ENCODE results near the gene C1RL. TPM values are rescaled to one million over a fixed set of nuclear protein-coding genes. Genes with fewer than 3 reads are reported as not detected.

C1RL gene
- total and polyA plus RNA-seq, 2 donors (not counting 1 experiment from before 2014, with no cell fraction given) = 13.5 to 24.9 TPM

GRCh38 chr12:7072035-7072434, 37.0 kb downstream of the C1RL start:
- H3K27ac ChIP-seq (ENCODE audit: low read length in 2 of 2) = no peak overlapping the region
- 97% methylated on average over 6 of the region's 6 CpGs for WGBS (ENCODE audit: insufficient coverage)
- Mint-ChIP-seq H3K4me3 (no peak overlapping the region), H3K27ac (no peak overlapping the region), H3K27me3 (peaks cover 38% of the 10 kb centered on the region), H3K4me1 (no peaks in the 10 kb centered on the region), H3K9me3 (ENCODE audit: insufficient read depth) (no peaks in the 10 kb centered on the region)
- DNase-seq (no peak), ATAC-seq (ENCODE audit: low read depth) (no peak)
- no peak overlapping the region for H3K4me3 ChIP-seq (ENCODE audit: control extremely low read depth in 1 of 5, extremely low read depth in 1 of 5, insufficient read depth in 1 of 5, low read depth in 2 of 5, low read length in 4 of 5)
- intact Hi-C loops (cut with micrococcal nuclease) = no loop called here
- POLR2A ChIA-PET = no interaction called here
- H3K9me3 ChIP-seq (ENCODE audit: control extremely low read depth in 1 of 3, control insufficient read depth in 2 of 3, insufficient read depth in 1 of 3, low read length in 2 of 3) = no peaks in the 10 kb centered on the region
- H3K4me1 ChIP-seq (ENCODE audit: control insufficient read depth in 2 of 2, insufficient read depth in 2 of 2, low read length in 2 of 2) = no peaks in the 10 kb centered on the region
- H3K4me2 ChIP-seq (replicated peaks; ENCODE audit: low read depth, low read length, poor library complexity, severe bottlenecking) = no peak overlapping the region
- H4K20me1 ChIP-seq (ENCODE audit: control insufficient read depth, insufficient read depth, low read length, poor library complexity, severe bottlenecking) = no peaks in the 10 kb centered on the region
- H3K9ac ChIP-seq (ENCODE audit: low read length) = no peak overlapping the region
- CTCF ChIA-PET = no interaction called here
- no peaks in the 10 kb centered on the region for H3K79me2 ChIP-seq (ENCODE audit: control insufficient read depth, insufficient read depth, low read length)
- no peak for TF ChIP-seq CTCF (IDR thresholded peaks at IDR 0.05)
- TF ChIP-seq EZH2 (IDR thresholded peaks at IDR 0.05; ENCODE audit: borderline replicate concordance, insufficient read depth, low read depth, low read length, poor library complexity, severe bottlenecking) = no peak
- H3K27me3 ChIP-seq (replicated peaks in 1 of 4; ENCODE audit: control extremely low read depth in 1 of 4, control insufficient read depth in 3 of 4, insufficient read depth in 4 of 4, low read length in 3 of 4) = no peaks in the 10 kb centered on the region
- H3K36me3 ChIP-seq (replicated peaks in 1 of 2; ENCODE audit: control extremely low read depth in 1 of 2, control insufficient read depth in 1 of 2, extremely low read depth in 1 of 2, insufficient read depth in 2 of 2, low read length in 1 of 2) = no peaks in the 10 kb centered on the region
- H2AFZ ChIP-seq (ENCODE audit: insufficient read depth, low read depth, low read length, poor library complexity, severe bottlenecking) = no peak overlapping the region

GRCh38 chr12:7069386-7069785, 39.6 kb downstream of the C1RL start:
- H3K4me1 ChIP-seq (ENCODE audit: control insufficient read depth in 2 of 2, insufficient read depth in 2 of 2, low read length in 2 of 2) = no peaks in the 10 kb centered on the region
- no peak overlapping the region for H3K9ac ChIP-seq (ENCODE audit: low read length)

More at GRCh38 chr12:7069386-7069785, 39.6 kb downstream of the C1RL start:
- DNase-seq (no peak), ATAC-seq (ENCODE audit: low read depth) (no peak)
- no peaks in the 10 kb centered on the region for H3K79me2 ChIP-seq (ENCODE audit: control insufficient read depth, insufficient read depth, low read length)
- Mint-ChIP-seq H3K27ac (no peak overlapping the region), H3K4me1 (no peaks in the 10 kb centered on the region), H3K27me3 (peaks cover 34% of the 10 kb centered on the region), H3K4me3 (no peak overlapping the region), H3K9me3 (ENCODE audit: insufficient read depth) (no peaks in the 10 kb centered on the region)
- TF ChIP-seq CTCF (IDR thresholded peaks at IDR 0.05) (no peak), EZH2 (IDR thresholded peaks at IDR 0.05; ENCODE audit: borderline replicate concordance, insufficient read depth, low read depth, low read length, poor library complexity, severe bottlenecking) (no peak)
- ChIA-PET POLR2A (no interaction called here), CTCF (no interaction called here)
- H3K4me3 ChIP-seq (ENCODE audit: control extremely low read depth in 1 of 5, extremely low read depth in 1 of 5, insufficient read depth in 1 of 5, low read depth in 2 of 5, low read length in 4 of 5) = no peak overlapping the region
- 95% methylated on average over 6 of the region's 6 CpGs for WGBS (ENCODE audit: insufficient coverage)
- intact Hi-C loops (cut with micrococcal nuclease) = no loop called here
- no peaks in the 10 kb centered on the region for H3K9me3 ChIP-seq (ENCODE audit: control extremely low read depth in 1 of 3, control insufficient read depth in 2 of 3, insufficient read depth in 1 of 3, low read length in 2 of 3)
- no peak overlapping the region for H2AFZ ChIP-seq (ENCODE audit: insufficient read depth, low read depth, low read length, poor library complexity, severe bottlenecking)
- H3K4me2 ChIP-seq (replicated peaks; ENCODE audit: low read depth, low read length, poor library complexity, severe bottlenecking) = no peak overlapping the region
- no peak overlapping the region for H3K27ac ChIP-seq (ENCODE audit: low read length in 2 of 2)
- H3K27me3 ChIP-seq (replicated peaks in 1 of 4; ENCODE audit: control extremely low read depth in 1 of 4, control insufficient read depth in 3 of 4, insufficient read depth in 4 of 4, low read length in 3 of 4) = no peaks in the 10 kb centered on the region
- no peaks in the 10 kb centered on the region for H3K36me3 ChIP-seq (replicated peaks in 1 of 2; ENCODE audit: control extremely low read depth in 1 of 2, control insufficient read depth in 1 of 2, extremely low read depth in 1 of 2, insufficient read depth in 2 of 2, low read length in 1 of 2)
- H4K20me1 ChIP-seq (ENCODE audit: control insufficient read depth, insufficient read depth, low read length, poor library complexity, severe bottlenecking) = no peaks in the 10 kb centered on the region

All from B cell (primary cell).